Keratinocyte (primary cell): Measurements from ENCODE around the gene ASGR1. TPM values are rescaled to one million over a fixed set of nuclear protein-coding genes. Genes with fewer than 3 reads are reported as not detected.

ENCODE experiments used
- DNase-seq: peaks from one replicate; pipeline ENCODE4 v3.0.0-alpha.2; 2011; ENCODE audit warnings: low read depth, missing footprints, low spot score
- FAIRE-seq: peaks from 2 replicates; lab custom pipeline; 2011; peaks lifted over from hg19 to GRCh38; lab: Jason Lieb, UNC
- H2AFZ ChIP-seq: 2 replicates; pipeline ENCODE4 v1.6.0; 2012; ENCODE audit warnings: low read length, control low read depth, inconsistent platforms; ENCODE audit not compliant: control insufficient read depth
- H3K27ac ChIP-seq: 2 replicates; pipeline ENCODE4 v1.5.1; 2011; ENCODE audit warnings: low read length; ENCODE audit not compliant: control insufficient read depth, insufficient read depth
- H3K27me3 ChIP-seq: 3 replicates; pipeline ENCODE4 v1.6.0; 2011; ENCODE audit warnings: low read length; ENCODE audit not compliant: control insufficient read depth, insufficient read depth; ENCODE audit errors: extremely low read depth
- H3K36me3 ChIP-seq, 2 experiments: 2 replicates in 1 of 2; 3 replicates in 1 of 2; pipeline ENCODE4 v1.5.1; 2011; ENCODE audit warnings: low read length in 2 of 2, mild to moderate bottlenecking in 1 of 2; ENCODE audit not compliant: control insufficient read depth in 2 of 2, insufficient read depth in 2 of 2; ENCODE audit errors: extremely low read depth in 1 of 2
- H3K4me1 ChIP-seq: 3 replicates; pipeline ENCODE4 v1.5.1; 2011; ENCODE audit warnings: low read length; ENCODE audit not compliant: control insufficient read depth, insufficient read depth; ENCODE audit errors: extremely low read depth
- H3K4me2 ChIP-seq: 3 replicates; pipeline ENCODE4 v1.6.0; 2011; ENCODE audit warnings: low read depth, low read length; ENCODE audit not compliant: control insufficient read depth, insufficient read depth; ENCODE audit errors: extremely low read depth
- H3K4me3 ChIP-seq, 3 experiments: fragments of 200-600 bp in 1 of 3; sonication (generic) in 1 of 3; 2 replicates in 2 of 3; 3 replicates in 1 of 3; pipeline ENCODE4 v1.5.1; 2011 to 2016; ENCODE audit warnings: low read length in 3 of 3, mild to moderate bottlenecking in 3 of 3, control low read depth in 2 of 3, inconsistent platforms in 1 of 3, low read depth in 1 of 3, mixed read lengths in 1 of 3, mixed run types in 1 of 3, moderate library complexity in 1 of 3; ENCODE audit not compliant: control insufficient read depth in 2 of 3, insufficient read depth in 2 of 3; ENCODE audit errors: extremely low read depth in 1 of 3
- H3K79me2 ChIP-seq: 2 replicates; pipeline ENCODE4 v1.6.0; 2012; ENCODE audit warnings: low read length; ENCODE audit not compliant: control insufficient read depth, insufficient read depth
- H3K9ac ChIP-seq: 3 replicates; pipeline ENCODE4 v1.6.0; 2011; ENCODE audit warnings: low read length; ENCODE audit not compliant: control insufficient read depth, insufficient read depth; ENCODE audit errors: extremely low read depth
- H3K9me1 ChIP-seq: 3 replicates; pipeline ENCODE4 v1.6.0; 2011; ENCODE audit warnings: low read length; ENCODE audit not compliant: control insufficient read depth, insufficient read depth; ENCODE audit errors: extremely low read depth
- H3K9me3 ChIP-seq: 2 replicates; pipeline ENCODE4 v1.5.1; 2012; ENCODE audit warnings: low read depth, low read length; ENCODE audit not compliant: control insufficient read depth
- H4K20me1 ChIP-seq: 3 replicates; pipeline ENCODE4 v1.6.0; 2011; ENCODE audit warnings: low read length; ENCODE audit not compliant: control insufficient read depth, insufficient read depth; ENCODE audit errors: extremely low read depth
- CTCF ChIP-seq, 3 experiments: IDR thresholded peaks in 1 of 3; conservative IDR thresholded peaks in 1 of 3; optimal IDR thresholded peaks in 1 of 3; 2 replicates in 2 of 3; 3 replicates in 1 of 3; pipeline versions ENCODE3 to v1.5.1; 2011; ENCODE audit warnings: low read length in 3 of 3, mild to moderate bottlenecking in 3 of 3, moderate library complexity in 2 of 3, control low read depth in 1 of 3, inconsistent platforms in 1 of 3; ENCODE audit not compliant: insufficient read depth in 2 of 3; ENCODE audit errors: extremely low read depth in 1 of 3
- EZH2 ChIP-seq: IDR thresholded peaks from one replicate; pipeline ENCODE4 v1.6.1; 2012; ENCODE audit warnings: inconsistent platforms, mild to moderate bottlenecking, low read length, moderate library complexity
- dilution Hi-C: fragments of 300-500 bp; cut with MboI; formaldehyde crosslinking; loops from one replicate; pipeline ENCODE4 v1.7.0; 2020; ENCODE audit warnings: low sequenced_read_pairs; ENCODE audit not compliant: extremely low pct_ligation_motif_present
- polyA plus RNA-seq, 5 experiments: library from polyadenylated mRNA; depleted of rRNA in 3 of 5; stranded (reverse) in 3 of 5; stranded (forward) in 1 of 5; unstranded in 1 of 5; fragments of >200 nt; gene quantifications; 1 replicate in 1 of 5; 2 replicates in 3 of 5; 3 replicates in 1 of 5; pipeline versions ENCODE4 v1.2.1 to v1.2.3, GENCODE V29; 2011 to 2012; ENCODE audit warnings: missing spikeins in 2 of 5, low read depth in 1 of 5, low replicate concordance in 1 of 5

Gene ASGR1
- polyA plus RNA-seq, 1 donor (not counting 4 experiments of a cell fraction or from before 2014, with no cell fraction given): 0.18 TPM

GRCh38 chr17:7131423-7131791 lies 47.8 kb downstream of the ASGR1 start:
- Histone ChIP-seq H3K9me3 (no peaks in the 10 kb centered on the region), H2AFZ (no peak overlapping the region), H3K27ac (no peak overlapping the region), H3K36me3 (no peaks in the 10 kb centered on the region), H3K79me2 (no peaks in the 10 kb centered on the region), H3K4me2 (no peak overlapping the region), H3K4me1 (no peaks in the 10 kb centered on the region), H4K20me1 (no peaks in the 10 kb centered on the region), H3K27me3 (no peaks in the 10 kb centered on the region), H3K4me3 (no peak overlapping the region), H3K9me1 (no peaks in the 10 kb centered on the region), H3K9ac (no peak overlapping the region)
- FAIRE-seq: no peak
- dilution Hi-C loops: no loop called here
- no peak for DNase-seq
- TF ChIP-seq EZH2 (no peak), CTCF (optimal IDR thresholded peaks at IDR 0.05 in 1 of 3, IDR thresholded peaks at IDR 0.05 in 1 of 3, conservative IDR thresholded peaks at IDR 0.05 in 1 of 3; ENCODE audit: extremely low read depth in 1 of 3, insufficient read depth in 2 of 3, low read length in 3 of 3) (no peak)

- Histone ChIP-seq H3K4me1 (no peaks in the 10 kb centered on the region), H2AFZ (no peak overlapping the region), H3K9me1 (no peaks in the 10 kb centered on the region), H3K36me3 (no peaks in the 10 kb centered on the region), H3K4me2 (no peak overlapping the region), H3K9me3 (no peaks in the 10 kb centered on the region), H3K27me3 (no peaks in the 10 kb centered on the region), H3K27ac (no peak overlapping the region), H3K79me2 (no peaks in the 10 kb centered on the region), H3K9ac (no peak overlapping the region), H3K4me3 (no peak overlapping the region), H4K20me1 (no peaks in the 10 kb centered on the region)
- DNase-seq: no peak
- FAIRE-seq: no peak
- TF ChIP-seq EZH2: no peak
- TF ChIP-seq CTCF (optimal IDR thresholded peaks at IDR 0.05 in 1 of 3, IDR thresholded peaks at IDR 0.05 in 1 of 3, conservative IDR thresholded peaks at IDR 0.05 in 1 of 3; ENCODE audit: extremely low read depth in 1 of 3, insufficient read depth in 2 of 3, low read length in 3 of 3): no peak
- dilution Hi-C loops: no loop called here
Observed at GRCh38 chr17:7130621-7131422, 48.3 kb downstream of the ASGR1 start.
